ENCODE measurements around the gene FBXO9. TPM values are rescaled to one million over a fixed set of nuclear protein-coding genes. Genes with fewer than 3 reads are reported as not detected.

Gene FBXO9
- total RNA-seq, 1 experiment from 2014 or later = 71.0 TPM

DNA sequence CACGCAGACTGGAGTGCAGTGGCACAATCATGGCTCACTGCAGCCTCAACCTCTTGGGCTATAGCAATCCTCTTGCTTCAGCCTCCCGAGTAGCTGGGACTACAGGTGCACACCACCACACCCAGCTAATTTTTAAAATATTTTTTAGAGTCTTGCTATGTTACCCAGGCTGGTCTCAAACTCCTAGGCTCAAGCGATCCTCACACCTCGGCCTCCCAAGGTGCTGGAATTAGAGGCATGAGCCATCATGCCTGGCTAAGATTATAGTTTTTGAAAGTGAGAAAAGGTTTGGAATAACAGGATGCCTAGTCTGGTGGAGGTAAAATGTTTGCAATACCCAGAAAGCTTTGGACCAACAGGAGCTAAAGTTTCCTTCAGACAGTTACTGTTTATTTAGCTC is 60.1 kb downstream of the FBXO9 start:
- ATAC-seq = no peak
- DNase-seq (ENCODE audit: low read depth, low spot score) = no peak
- ChIA-PET CTCF (no interaction called here), POLR2A (no interaction called here), RAD21 (ENCODE audit: low non-redundant PET in 1 of 2, low total read pairs in 2 of 2, uncharacterized antibody in 2 of 2, unreplicated experiment in 2 of 2) (no interaction called here)
- Histone ChIP-seq H3K9me3 (ENCODE audit: control insufficient read depth in 1 of 2, insufficient read depth in 1 of 2, low read depth in 1 of 2, low read length in 2 of 2) (no peaks in the 10 kb centered on the region), H3K36me3 (ENCODE audit: control insufficient read depth in 1 of 2, insufficient read depth in 2 of 2, low read length in 2 of 2) (no peaks in the 10 kb centered on the region), H3K9me2 (ENCODE audit: insufficient read depth) (no peaks in the 10 kb centered on the region), H3K4me3 (replicated peaks in 1 of 2; ENCODE audit: low read depth in 1 of 2, low read length in 2 of 2) (no peak overlapping the region), H3K27me3 (ENCODE audit: insufficient read depth, low read length) (peaks cover 8% of the 10 kb centered on the region; the same call in 1 of the 2 replicates), H3K4me1 (ENCODE audit: control insufficient read depth in 1 of 2, insufficient read depth in 2 of 2, low read length in 2 of 2) (peaks cover 0 to 4% of the 10 kb centered on the region in 2 experiments; a peak in 3 of 4 replicates), H3K79me2 (ENCODE audit: insufficient read depth, low read length) (no peaks in the 10 kb centered on the region), H4K20me1 (ENCODE audit: insufficient read depth) (no peaks in the 10 kb centered on the region), H2AFZ (ENCODE audit: low read depth, low read length, poor library complexity, severe bottlenecking) (no peak overlapping the region), H3K27ac (ENCODE audit: low read depth, low read length) (no peak overlapping the region), H3K9ac (ENCODE audit: low read length) (no peak overlapping the region), H3K4me2 (ENCODE audit: low read length) (no peak overlapping the region)
- no TSS peak for BruUV-seq (replicated peaks)
- intact Hi-C loops (cut with micrococcal nuclease) = no loop called here
- TF ChIP-seq, protein P1, sequence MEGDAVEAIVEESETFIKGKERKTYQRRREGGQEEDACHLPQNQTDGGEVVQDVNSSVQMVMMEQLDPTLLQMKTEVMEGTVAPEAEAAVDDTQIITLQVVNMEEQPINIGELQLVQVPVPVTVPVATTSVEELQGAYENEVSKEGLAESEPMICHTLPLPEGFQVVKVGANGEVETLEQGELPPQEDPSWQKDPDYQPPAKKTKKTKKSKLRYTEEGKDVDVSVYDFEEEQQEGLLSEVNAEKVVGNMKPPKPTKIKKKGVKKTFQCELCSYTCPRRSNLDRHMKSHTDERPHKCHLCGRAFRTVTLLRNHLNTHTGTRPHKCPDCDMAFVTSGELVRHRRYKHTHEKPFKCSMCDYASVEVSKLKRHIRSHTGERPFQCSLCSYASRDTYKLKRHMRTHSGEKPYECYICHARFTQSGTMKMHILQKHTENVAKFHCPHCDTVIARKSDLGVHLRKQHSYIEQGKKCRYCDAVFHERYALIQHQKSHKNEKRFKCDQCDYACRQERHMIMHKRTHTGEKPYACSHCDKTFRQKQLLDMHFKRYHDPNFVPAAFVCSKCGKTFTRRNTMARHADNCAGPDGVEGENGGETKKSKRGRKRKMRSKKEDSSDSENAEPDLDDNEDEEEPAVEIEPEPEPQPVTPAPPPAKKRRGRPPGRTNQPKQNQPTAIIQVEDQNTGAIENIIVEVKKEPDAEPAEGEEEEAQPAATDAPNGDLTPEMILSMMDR (IDR thresholded peaks at IDR 0.05 in 2 of 3, conservative IDR thresholded peaks at IDR 0.05 in 1 of 3; ENCODE audit: borderline replicate concordance in 1 of 3, insufficient read depth in 1 of 3, low read depth in 2 of 3, low read length in 2 of 3) = no peak
- TF ChIP-seq CBX3 (IDR thresholded peaks at IDR 0.05; ENCODE audit: low read depth) = no peak
- TF ChIP-seq EGR1 (IDR thresholded peaks at IDR 0.05; ENCODE audit: low read depth) = no peak
- no peak for TF ChIP-seq ELF1 (IDR thresholded peaks at IDR 0.05; ENCODE audit: borderline replicate concordance, low read depth)
- TF ChIP-seq FOSL1 (IDR thresholded peaks at IDR 0.05; ENCODE audit: low read depth) = no peak
- no peak for TF ChIP-seq POLR2A (IDR thresholded peaks at IDR 0.05; ENCODE audit: borderline replicate concordance, extremely low read depth, insufficient read depth, insufficient read length)
- TF ChIP-seq, protein P2, sequence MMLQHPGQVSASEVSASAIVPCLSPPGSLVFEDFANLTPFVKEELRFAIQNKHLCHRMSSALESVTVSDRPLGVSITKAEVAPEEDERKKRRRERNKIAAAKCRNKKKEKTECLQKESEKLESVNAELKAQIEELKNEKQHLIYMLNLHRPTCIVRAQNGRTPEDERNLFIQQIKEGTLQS (IDR thresholded peaks at IDR 0.05) = no peak
- no peak for TF ChIP-seq CEBPB (IDR thresholded peaks at IDR 0.05; ENCODE audit: low read depth)
- TF ChIP-seq, protein P3, sequence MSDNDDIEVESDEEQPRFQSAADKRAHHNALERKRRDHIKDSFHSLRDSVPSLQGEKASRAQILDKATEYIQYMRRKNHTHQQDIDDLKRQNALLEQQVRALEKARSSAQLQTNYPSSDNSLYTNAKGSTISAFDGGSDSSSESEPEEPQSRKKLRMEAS (IDR thresholded peaks at IDR 0.05) = no peak
- TF ChIP-seq, protein P4, sequence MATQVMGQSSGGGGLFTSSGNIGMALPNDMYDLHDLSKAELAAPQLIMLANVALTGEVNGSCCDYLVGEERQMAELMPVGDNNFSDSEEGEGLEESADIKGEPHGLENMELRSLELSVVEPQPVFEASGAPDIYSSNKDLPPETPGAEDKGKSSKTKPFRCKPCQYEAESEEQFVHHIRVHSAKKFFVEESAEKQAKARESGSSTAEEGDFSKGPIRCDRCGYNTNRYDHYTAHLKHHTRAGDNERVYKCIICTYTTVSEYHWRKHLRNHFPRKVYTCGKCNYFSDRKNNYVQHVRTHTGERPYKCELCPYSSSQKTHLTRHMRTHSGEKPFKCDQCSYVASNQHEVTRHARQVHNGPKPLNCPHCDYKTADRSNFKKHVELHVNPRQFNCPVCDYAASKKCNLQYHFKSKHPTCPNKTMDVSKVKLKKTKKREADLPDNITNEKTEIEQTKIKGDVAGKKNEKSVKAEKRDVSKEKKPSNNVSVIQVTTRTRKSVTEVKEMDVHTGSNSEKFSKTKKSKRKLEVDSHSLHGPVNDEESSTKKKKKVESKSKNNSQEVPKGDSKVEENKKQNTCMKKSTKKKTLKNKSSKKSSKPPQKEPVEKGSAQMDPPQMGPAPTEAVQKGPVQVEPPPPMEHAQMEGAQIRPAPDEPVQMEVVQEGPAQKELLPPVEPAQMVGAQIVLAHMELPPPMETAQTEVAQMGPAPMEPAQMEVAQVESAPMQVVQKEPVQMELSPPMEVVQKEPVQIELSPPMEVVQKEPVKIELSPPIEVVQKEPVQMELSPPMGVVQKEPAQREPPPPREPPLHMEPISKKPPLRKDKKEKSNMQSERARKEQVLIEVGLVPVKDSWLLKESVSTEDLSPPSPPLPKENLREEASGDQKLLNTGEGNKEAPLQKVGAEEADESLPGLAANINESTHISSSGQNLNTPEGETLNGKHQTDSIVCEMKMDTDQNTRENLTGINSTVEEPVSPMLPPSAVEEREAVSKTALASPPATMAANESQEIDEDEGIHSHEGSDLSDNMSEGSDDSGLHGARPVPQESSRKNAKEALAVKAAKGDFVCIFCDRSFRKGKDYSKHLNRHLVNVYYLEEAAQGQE (IDR thresholded peaks at IDR 0.05; ENCODE audit: low read depth) = no peak
- TF ChIP-seq, protein P5, sequence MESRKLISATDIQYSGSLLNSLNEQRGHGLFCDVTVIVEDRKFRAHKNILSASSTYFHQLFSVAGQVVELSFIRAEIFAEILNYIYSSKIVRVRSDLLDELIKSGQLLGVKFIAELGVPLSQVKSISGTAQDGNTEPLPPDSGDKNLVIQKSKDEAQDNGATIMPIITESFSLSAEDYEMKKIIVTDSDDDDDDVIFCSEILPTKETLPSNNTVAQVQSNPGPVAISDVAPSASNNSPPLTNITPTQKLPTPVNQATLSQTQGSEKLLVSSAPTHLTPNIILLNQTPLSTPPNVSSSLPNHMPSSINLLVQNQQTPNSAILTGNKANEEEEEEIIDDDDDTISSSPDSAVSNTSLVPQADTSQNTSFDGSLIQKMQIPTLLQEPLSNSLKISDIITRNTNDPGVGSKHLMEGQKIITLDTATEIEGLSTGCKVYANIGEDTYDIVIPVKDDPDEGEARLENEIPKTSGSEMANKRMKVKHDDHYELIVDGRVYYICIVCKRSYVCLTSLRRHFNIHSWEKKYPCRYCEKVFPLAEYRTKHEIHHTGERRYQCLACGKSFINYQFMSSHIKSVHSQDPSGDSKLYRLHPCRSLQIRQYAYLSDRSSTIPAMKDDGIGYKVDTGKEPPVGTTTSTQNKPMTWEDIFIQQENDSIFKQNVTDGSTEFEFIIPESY (IDR thresholded peaks at IDR 0.05; ENCODE audit: extremely low read depth, insufficient replicate concordance, low read length) = no peak
- TF ChIP-seq JUND (IDR thresholded peaks at IDR 0.05) = no peak
- TF ChIP-seq POLR2AphosphoS5 (IDR thresholded peaks at IDR 0.05; ENCODE audit: low read depth, low read length) = no peak
- TF ChIP-seq YY1 (IDR thresholded peaks at IDR 0.05; ENCODE audit: extremely low read depth, insufficient replicate concordance, low read depth, low read length) = no peak

All from HCT116 (cell line).